K562 (cell line): Measurements from ENCODE around the gene RAD23B. TPM values are rescaled to one million over a fixed set of nuclear protein-coding genes. Genes with fewer than 3 reads are reported as not detected.

Source experiments
- ATAC-seq: fragments of 200-7000 bp; cut with Tn5 transposase; 3 replicates; pipeline ENCODE4 v1.9.1; 2020; ENCODE audit warnings: moderate library complexity
- BruUV-seq: library from RNA; stranded (reverse); fragments of 400-500 nt; replicated peaks from 2 replicates; lab custom pipeline; 2021; lab: Mats Ljungman, UMichigan
- CTCF ChIA-PET: fragments of 300-600 bp; formaldehyde crosslinking; extraction: SDS; loops from one replicate; lab custom pipeline; 2021; ENCODE audit warnings: low intra/inter-chr PET ratio; lab: Yijun Ruan, JAX
- POLR2A ChIA-PET: fragments of 300-600, 350-650 bp; sonication (Branson Sonifier 250); formaldehyde crosslinking; extraction: SDS; loops from one replicate; lab custom pipeline; 2021; ENCODE audit warnings: antibody characterized with exemption, inconsistent platforms; lab: Yijun Ruan, JAX
- DNase-seq, 4 experiments: peaks; one replicate each; pipeline versions ENCODE4 v3.0.0 to v3.0.0-alpha.2; 2011 to 2018; ENCODE audit warnings: low spot score in 3 of 4, mixed read lengths in 3 of 4; ENCODE audit errors: extremely low read depth in 1 of 4
- FAIRE-seq: peaks from 2 replicates; lab custom pipeline; 2011; peaks lifted over from hg19 to GRCh38; lab: Jason Lieb, UNC
- H2AFZ ChIP-seq: 2 replicates; pipeline ENCODE4 v1.6.0; 2011; ENCODE audit warnings: low read depth, low read length, control low read depth, inconsistent platforms
- H3K27ac ChIP-seq: fragments of 200-600 bp; 3 replicates; pipeline ENCODE4 v1.8.0; 2011; ENCODE audit warnings: low read depth, mild to moderate bottlenecking, control low read depth, inconsistent platforms, low read length, moderate library complexity, mixed read lengths; ENCODE audit errors: extremely low read depth
- H3K27me3 ChIP-seq, 2 experiments: fragments of 300-600 bp in 1 of 2; 2 replicates in 1 of 2; 3 replicates in 1 of 2; pipeline versions ENCODE4 v1.6.0 to v1.8.0; 2011; ENCODE audit warnings: inconsistent platforms in 2 of 2, low read length in 2 of 2, mild to moderate bottlenecking in 1 of 2, mixed read lengths in 1 of 2, moderate library complexity in 1 of 2; ENCODE audit not compliant: control insufficient read depth in 2 of 2, insufficient read depth in 2 of 2
- H3K36me3 ChIP-seq: fragments of 300-600 bp; 3 replicates; pipeline ENCODE4 v1.8.0; 2011; ENCODE audit warnings: mild to moderate bottlenecking, low read length, inconsistent platforms; ENCODE audit not compliant: control insufficient read depth, insufficient read depth
- H3K4me1 ChIP-seq, 2 experiments: fragments of 200-600 bp in 1 of 2; replicated peaks in 1 of 2; 2 replicates in 1 of 2; 3 replicates in 1 of 2; pipeline versions ENCODE4 v1.5.1 to v1.8.0; 2011; ENCODE audit warnings: inconsistent platforms in 2 of 2, low read length in 2 of 2, mild to moderate bottlenecking in 1 of 2, mixed read lengths in 1 of 2, moderate library complexity in 1 of 2; ENCODE audit not compliant: control insufficient read depth in 2 of 2, insufficient read depth in 2 of 2
- H3K4me2 ChIP-seq: 2 replicates; pipeline ENCODE4 v1.6.1; 2011; ENCODE audit warnings: low read length, control low read depth, inconsistent platforms, mixed read lengths; ENCODE audit not compliant: insufficient read depth
- H3K4me3 ChIP-seq: fragments of 200-600 bp; sonication (generic), shearing (Covaris generic); 2 replicates; pipeline ENCODE4 v1.5.1; 2016; ENCODE audit warnings: control low read depth, inconsistent platforms
- H3K79me2 ChIP-seq: fragments of 200-600 bp; 3 replicates; pipeline ENCODE4 v1.8.0; 2011; ENCODE audit warnings: low read length, inconsistent platforms; ENCODE audit not compliant: control insufficient read depth, insufficient read depth
- H3K9ac ChIP-seq, 2 experiments: 2 replicates each; pipeline versions ENCODE4 v1.6.0 to v1.6.1; 2011; ENCODE audit warnings: low read depth in 2 of 2, low read length in 2 of 2, control low read depth in 1 of 2, inconsistent platforms in 1 of 2, mild to moderate bottlenecking in 1 of 2, mixed read lengths in 1 of 2; ENCODE audit not compliant: insufficient read depth in 1 of 2
- H3K9me1 ChIP-seq: one replicate; pipeline ENCODE4 v1.6.0; 2011; ENCODE audit warnings: inconsistent platforms, mild to moderate bottlenecking, low read length, moderate library complexity; ENCODE audit not compliant: control insufficient read depth, insufficient read depth
- H3K9me3 ChIP-seq: replicated peaks from 2 replicates; pipeline ENCODE4 v1.5.1; 2011; ENCODE audit warnings: low read depth, low read length, inconsistent platforms; ENCODE audit not compliant: control insufficient read depth, insufficient read depth
- H4K20me1 ChIP-seq: replicated peaks from 2 replicates; pipeline ENCODE4 v1.6.1; 2011; ENCODE audit warnings: low read length, inconsistent platforms, mixed read lengths; ENCODE audit not compliant: control insufficient read depth, insufficient read depth
- CBFA2T3 ChIP-seq: fragments of 450-650 bp; IDR thresholded peaks from 2 replicates; pipeline ENCODE4 v1.6.1; 2017
- E2F8 ChIP-seq: fragments of 450-650 bp; IDR thresholded peaks from 2 replicates; pipeline ENCODE4 v1.7.1; 2018; ENCODE audit warnings: mild to moderate bottlenecking, low read depth; ENCODE audit not compliant: partially characterized antibody
- FOSL1 ChIP-seq: fragments of 200-800 bp; sonication (Bioruptor generic); conservative IDR thresholded peaks from 2 replicates; pipeline ENCODE4 v1.6.1; 2016; ENCODE audit warnings: missing genetic modification characterization, missing compliant biosample characterization
- GTF2A2 ChIP-seq: IDR thresholded peaks from 2 replicates; pipeline ENCODE4 v1.6.1; 2016; ENCODE audit warnings: mild to moderate bottlenecking, missing genetic modification characterization, missing compliant biosample characterization
- HBP1 ChIP-seq: fragments of 450-650 bp; formaldehyde crosslinking; IDR thresholded peaks from 2 replicates; pipeline ENCODE4 v1.4.0; 2022; ENCODE audit warnings: missing genetic modification characterization
- HDGF ChIP-seq: fragments of 450-650 bp; IDR thresholded peaks from 2 replicates; pipeline ENCODE4 v1.6.1; 2016
- KDM2B ChIP-seq: fragments of 250-450 bp; sonication (Bioruptor Pico); IDR thresholded peaks from 2 replicates; pipeline ENCODE4 v1.8.0; 2021; ENCODE audit warnings: mild to moderate bottlenecking, moderate library complexity
- KLF13 ChIP-seq: fragments of 450-650 bp; IDR thresholded peaks from 2 replicates; pipeline ENCODE4 v1.6.1; 2016; ENCODE audit warnings: missing genetic modification characterization, low read depth, mild to moderate bottlenecking, missing compliant biosample characterization, moderate library complexity, borderline replicate concordance
- LCOR ChIP-seq: sonication (generic); formaldehyde crosslinking; IDR thresholded peaks from 2 replicates; pipeline ENCODE4 v1.8.0; 2022; ENCODE audit warnings: mild to moderate bottlenecking, missing genetic modification reagents
- NCOA1 ChIP-seq: fragments of 450-650 bp; IDR thresholded peaks from 2 replicates; pipeline ENCODE4 v1.6.1; 2016; ENCODE audit warnings: low read depth
- PCBP1 ChIP-seq: fragments of 200-400 bp; formaldehyde crosslinking; IDR thresholded peaks from 2 replicates; pipeline ENCODE4 v1.6.1; 2018; ENCODE audit warnings: mild to moderate bottlenecking, low read depth, low read length; ENCODE audit not compliant: poor library complexity, severe bottlenecking
- PHF8 ChIP-seq: fragments of 200-600 bp; sonication (generic); IDR thresholded peaks from 2 replicates; pipeline ENCODE4 v1.6.1; 2012; ENCODE audit warnings: mixed run types, mild to moderate bottlenecking, inconsistent platforms, low read length, moderate library complexity, borderline replicate concordance
- PTRF ChIP-seq: fragments of 450-650 bp; IDR thresholded peaks from 2 replicates; pipeline ENCODE4 v1.6.1; 2016; ENCODE audit warnings: mild to moderate bottlenecking, missing genetic modification characterization, missing compliant biosample characterization
- SREBF2 ChIP-seq: sonication (generic); formaldehyde crosslinking; IDR thresholded peaks from 2 replicates; pipeline ENCODE4 v1.4.0; 2020; ENCODE audit warnings: mild to moderate bottlenecking, missing genetic modification reagents
- UBTF ChIP-seq, 2 experiments: IDR thresholded peaks; 2 replicates each; pipeline ENCODE4 v1.6.1; 2012; ENCODE audit warnings: improper control_type of control experiment in 2 of 2, low read depth in 2 of 2, low read length in 2 of 2, borderline replicate concordance in 1 of 2
- WHSC1 ChIP-seq: IDR thresholded peaks from one replicate; pipeline ENCODE4 v1.6.1; 2012; ENCODE audit warnings: low read length, control low read depth, inconsistent platforms
- ZBTB1 ChIP-seq: sonication (generic); formaldehyde crosslinking; IDR thresholded peaks from 2 replicates; pipeline ENCODE4 v1.8.1; 2023; ENCODE audit warnings: missing genetic modification reagents, low read depth, mild to moderate bottlenecking, borderline replicate concordance
- ZNF41 ChIP-seq: fragments of 250-450 bp; sonication (Bioruptor Pico); conservative IDR thresholded peaks from 2 replicates; pipeline ENCODE4 v1.4.0; 2020; ENCODE audit warnings: mild to moderate bottlenecking
- WGBS: fragments of 100-300 bp; shearing (Covaris generic); methylation state at CpG from one replicate; pipeline ENCODE4 v1.1.6; 2016; ENCODE audit warnings: low coverage, mixed read lengths; ENCODE audit not compliant: insufficient coverage; ENCODE audit errors: missing lambda C conversion rate; 5-methylcytosine and 5-hydroxymethylcytosine counted together
- in situ Hi-C: fragments of 300-500 bp; cut with MboI; formaldehyde crosslinking; loops from 4 replicates; pipeline ENCODE4 v1.15.0; 2018; ENCODE audit warnings: inconsistent platforms, mixed read lengths
- intact Hi-C: fragments of 100-400 bp; cut with micrococcal nuclease; formaldehyde crosslinking; loops from 2 replicates; pipeline ENCODE4 v1.14.2; 2022
- polyA plus RNA-seq, 8 experiments: library from polyadenylated mRNA; depleted of rRNA in 4 of 8; stranded (reverse) in 5 of 8; unstranded in 3 of 8; fragments of >200 nt; fragmentation: Nextera tagmentation in 2 of 8; fragmentation: Illumina TruSeq in 1 of 8; extraction: Ambion mirVana in 2 of 8; extraction: Trizol in 1 of 8; gene quantifications; 2 replicates each; pipeline versions ENCODE4 v1.2.1 to v1.2.3, GENCODE V29; 2011 to 2014; ENCODE audit warnings: inconsistent platforms in 1 of 8, missing spikeins in 1 of 8
- total RNA-seq, 7 experiments: library from RNA; depleted of rRNA in 6 of 7; stranded (reverse); fragments of >200 nt in 6 of 7; fragmentation: Illumina TruSeq in 2 of 7; extraction: Trizol in 2 of 7; gene quantifications; 2 replicates each; pipeline versions ENCODE4 v1.2.1 to v1.2.3, GENCODE V29; 2011 to 2021; ENCODE audit warnings: low replicate concordance in 1 of 7

The RAD23B gene
- total and polyA plus RNA-seq, 9 of the 15 experiments (the other 6 are each of a cell fraction or from before 2014, with no cell fraction given), result 14.5 to 184 (median 114) TPM

GRCh38 chr9:107313555-107314096 is 30.5 kb downstream of the RAD23B start:
- Histone ChIP-seq H3K9ac (no peak overlapping the region), H3K36me3 (peaks cover 87% of the 10 kb centered on the region), H3K27me3 (no peaks in the 10 kb centered on the region), H3K4me3 (no peak overlapping the region), H2AFZ (no peak overlapping the region), H3K27ac (no peak overlapping the region), H3K9me3 (no peaks in the 10 kb centered on the region), H3K9me1 (no peaks in the 10 kb centered on the region), H4K20me1 (no peaks in the 10 kb centered on the region; the same call in 1 of the 2 replicates), H3K4me1 (no peaks in the 10 kb centered on the region), H3K79me2 (peaks cover 92% of the 10 kb centered on the region), H3K4me2 (no peak overlapping the region)
- CTCF ChIA-PET, result no interaction called here
- DNase-seq (no peak), FAIRE-seq (peak; percentile 26), ATAC-seq (no peak)
- intact Hi-C loops (no loop called here), in situ Hi-C loops (no loop called here)
- 87% methylated on average over 1 of the region's 1 CpG for WGBS
- POLR2A ChIA-PET, result interaction anchor here (0.7 to 1.4 kb wide), 3 partner anchors 9 to 83 kb away, joined by 3 to 4 read pairs (median 3); partner anchors contain the start of gene RAD23B
- no TSS peak for BruUV-seq
- TF ChIP-seq NCOA1, result no peak
- no peak for TF ChIP-seq HBP1 (CRISPR knock-in tag)
- no peak for TF ChIP-seq KDM2B (CRISPR knock-in tag)
- TF ChIP-seq KLF13 (tag), result no peak
- no peak for TF ChIP-seq LCOR (CRISPR knock-in tag)
- TF ChIP-seq ZNF41 (CRISPR knock-in tag), result no peak
- TF ChIP-seq PHF8, result no peak
- no peak for TF ChIP-seq ZBTB1 (CRISPR knock-in tag)
- TF ChIP-seq PCBP1, result no peak
- no peak for TF ChIP-seq WHSC1
- no peak for TF ChIP-seq GTF2A2 (tag)
- TF ChIP-seq PTRF (tag), result no peak
- TF ChIP-seq UBTF (IDR thresholded peaks at IDR 0.05; ENCODE audit: borderline replicate concordance in 1 of 2, low read depth in 2 of 2, low read length in 2 of 2), result no peak
- TF ChIP-seq CBFA2T3, result no peak
- TF ChIP-seq SREBF2 (CRISPR knock-in tag), result no peak
- TF ChIP-seq E2F8, result no peak
- no peak for TF ChIP-seq FOSL1 (tag)
- TF ChIP-seq HDGF, result no peak
